Measurements from ENCODE around the gene PPARD. TPM values are rescaled to one million over a fixed set of nuclear protein-coding genes. Genes with fewer than 3 reads are reported as not detected.

PPARD gene
- total and polyA plus RNA-seq, 2 of the 13 experiments (the other 11 are each of a cell fraction or from before 2014, with no cell fraction given): 6.1 to 13.3 TPM

- ChIA-PET POLR2A (interaction anchor here (1.6 kb wide), 1 partner anchor 35 kb away, joined by 7 read pairs; the partner anchor contains the start of gene ZNF76), CTCF (ENCODE audit: low intra/inter-chr PET ratio, low total read pairs) (interaction anchor here (0.7 to 2.6 kb wide), 7 partner anchors 34 to 259 kb away, joined by 3 to 18 read pairs (median 3); partner anchors contain the start of genes PPARD and RPL10A)
- Histone ChIP-seq H3K9ac (ENCODE audit: insufficient read depth, low read depth, low read length) (no peak overlapping the region), H3K4me1 (ENCODE audit: insufficient read depth, low read length) (peaks cover 15% of the 10 kb centered on the region), H3K4me3 (replicated peaks in 1 of 3; ENCODE audit: insufficient read depth in 1 of 3, low read depth in 2 of 3, low read length in 3 of 3) (no peak overlapping the region), H3K36me3 (replicated peaks in 1 of 2; ENCODE audit: control insufficient read depth in 1 of 2, insufficient read depth in 2 of 2, low read length in 2 of 2) (peaks cover 12 to 24% of the 10 kb centered on the region in 2 experiments; a peak in 4 of 5 replicates), H3K9me3 (ENCODE audit: low read length) (no peaks in the 10 kb centered on the region), H3K27ac (ENCODE audit: extremely low read length, insufficient read depth, low read length) (no peak overlapping the region), H4K20me1 (ENCODE audit: insufficient read depth, low read length) (no peaks in the 10 kb centered on the region), H3K79me2 (ENCODE audit: insufficient read depth, low read length) (no peaks in the 10 kb centered on the region), H3K4me2 (ENCODE audit: low read depth, low read length) (no peak overlapping the region), H2AFZ (ENCODE audit: low read length) (no peak overlapping the region), H3K27me3 (ENCODE audit: control insufficient read depth in 1 of 2, insufficient read depth in 2 of 2, low read length in 2 of 2) (no peaks in the 10 kb centered on the region)
- in situ Hi-C loops (cut with HindIII; ENCODE audit: extremely low pct_ligation_motif_present, low pct_unique_long_range_greater_than_20kb) (no loop called here), intact Hi-C loops (cut with micrococcal nuclease; ENCODE audit: unreplicated experiment) (loop anchor here (10.0 kb wide), 1 partner anchor 441 kb away; the partner anchor contains the start of gene ARMC12)
- FAIRE-seq (no peak), DNase-seq (ENCODE audit: low spot score) (no peak), ATAC-seq (no peak)
- BruUV-seq (replicated peaks): no TSS peak
- WGBS (ENCODE audit: low lambda C conversion rate): 80% methylated on average over 8 of the region's 9 CpGs
- TF ChIP-seq CBX5 (CRISPR knock-in tag; IDR thresholded peaks at IDR 0.05; ENCODE audit: borderline replicate concordance) (no peak), PTBP1 (IDR thresholded peaks at IDR 0.05; ENCODE audit: low read depth, low read length, poor library complexity, severe bottlenecking) (no peak), E2F5 (CRISPR knock-in tag; conservative IDR thresholded peaks at IDR 0.05) (no peak), ZBTB25 (CRISPR knock-in tag; IDR thresholded peaks at IDR 0.05) (no peak), SMAD9 (CRISPR knock-in tag; IDR thresholded peaks at IDR 0.05) (no peak), ZNF20 (CRISPR knock-in tag; IDR thresholded peaks at IDR 0.05) (no peak), IKZF4 (CRISPR knock-in tag; IDR thresholded peaks at IDR 0.05; ENCODE audit: borderline replicate concordance, low read depth, not compliant biosample characterization) (no peak)
Measured at GRCh38 chr6:35293681-35294080, 48.7 kb upstream of the PPARD start.

Data from HepG2 (cell line).